Stimulated activated CD4-positive, alpha-beta T cell treated with anti-CD3 and anti-CD28 coated beads, Interleukin-2, amount 100 ng/mL, for 24 hours (primary cell): ENCODE data around the gene PLPP6.
A peak's percentile ranks its signal among the peaks of the same experiment; 100 is the strongest.
"Not testable (repeated sequence)": the region's sequence is repeated elsewhere in the genome, so short reads cannot be mapped to it uniquely, and the experiment has no call there.

ENCODE experiments used
- DNase-seq, 2 donors: peaks; one replicate each; pipeline ENCODE4 v3.0.0-alpha.2; 2020

Gene PLPP6

DNA sequence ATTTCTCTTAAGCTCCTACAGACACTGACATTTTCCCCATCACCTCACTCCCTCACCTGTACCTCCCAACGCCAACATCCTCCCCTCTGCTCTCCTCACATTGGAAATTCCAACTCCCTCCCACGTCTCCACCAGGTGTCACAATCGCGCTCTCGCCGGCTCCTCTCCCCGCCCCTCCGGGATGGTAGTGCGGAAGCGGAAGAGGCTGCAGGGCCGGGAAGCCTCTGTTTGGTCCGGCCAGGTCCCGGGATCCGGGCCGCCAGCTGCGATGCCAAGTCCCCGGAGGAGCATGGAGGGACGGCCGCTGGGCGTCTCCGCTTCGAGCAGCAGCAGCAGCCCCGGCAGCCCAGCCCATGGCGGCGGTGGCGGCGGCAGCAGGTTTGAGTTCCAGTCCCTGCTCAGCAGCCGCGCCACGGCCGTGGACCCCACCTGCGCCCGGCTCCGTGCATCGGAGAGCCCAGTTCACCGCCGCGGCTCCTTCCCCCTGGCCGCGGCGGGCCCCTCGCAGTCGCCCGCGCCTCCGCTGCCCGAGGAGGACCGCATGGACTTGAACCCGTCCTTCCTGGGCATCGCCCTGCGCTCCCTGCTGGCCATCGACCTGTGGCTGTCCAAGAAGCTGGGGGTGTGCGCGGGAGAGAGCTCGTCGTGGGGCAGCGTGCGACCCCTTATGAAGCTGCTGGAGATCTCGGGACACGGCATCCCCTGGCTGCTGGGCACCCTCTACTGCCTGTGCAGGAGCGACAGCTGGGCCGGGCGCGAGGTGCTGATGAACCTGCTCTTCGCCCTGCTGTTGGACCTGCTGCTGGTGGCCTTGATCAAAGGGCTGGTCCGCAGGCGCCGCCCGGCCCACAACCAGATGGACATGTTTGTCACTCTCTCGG is at the start of gene PLPP6:
Gene PLPP6, plus strand, starts transcription at position 187 of the 881 bp plus-strand sequence. Its CDS starts 82 bp downstream, at position 269.
- DNase-seq, result peak; percentile 79

DNA sequence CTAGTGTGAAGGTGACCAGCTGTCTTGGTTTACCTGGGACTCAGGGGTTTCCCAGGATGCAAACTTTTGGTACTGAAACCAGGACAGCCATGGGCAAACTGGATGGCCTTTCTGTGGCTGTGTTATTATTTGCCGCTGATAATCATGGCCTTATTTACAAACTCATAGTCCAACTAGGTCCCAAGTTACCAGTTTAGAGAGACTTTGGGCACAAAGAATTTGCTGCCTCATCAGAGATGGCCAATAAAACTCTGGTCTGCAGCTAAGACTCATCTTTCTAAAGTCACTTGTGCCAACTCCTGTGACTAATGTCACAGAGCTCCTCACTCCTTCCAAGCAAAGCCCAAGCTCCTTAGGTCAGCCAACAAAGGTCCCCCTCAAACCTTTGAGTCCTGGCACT is 47.5 kb upstream of the PLPP6 start:
- no peak for DNase-seq

DNA sequence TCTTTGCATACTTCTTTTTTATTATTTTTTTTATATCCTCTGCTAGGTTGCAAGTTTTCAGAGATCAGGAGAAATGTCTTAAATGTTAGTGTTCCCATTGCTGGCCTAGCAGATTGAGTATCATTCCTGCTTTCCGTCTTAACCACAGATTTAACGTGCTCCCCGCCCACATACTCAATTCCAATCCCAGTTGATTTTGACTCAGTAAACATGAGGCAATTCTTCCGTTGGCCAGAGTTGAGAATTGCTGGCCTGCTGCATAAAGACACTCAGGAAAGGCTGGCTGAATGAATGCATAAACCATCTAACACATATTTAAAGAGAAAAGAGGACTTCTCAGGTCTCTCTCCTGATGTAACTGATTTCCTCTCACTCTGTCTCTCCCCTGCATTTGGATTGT is 46.8 kb upstream of the PLPP6 start:
- DNase-seq, result no peak

DNA sequence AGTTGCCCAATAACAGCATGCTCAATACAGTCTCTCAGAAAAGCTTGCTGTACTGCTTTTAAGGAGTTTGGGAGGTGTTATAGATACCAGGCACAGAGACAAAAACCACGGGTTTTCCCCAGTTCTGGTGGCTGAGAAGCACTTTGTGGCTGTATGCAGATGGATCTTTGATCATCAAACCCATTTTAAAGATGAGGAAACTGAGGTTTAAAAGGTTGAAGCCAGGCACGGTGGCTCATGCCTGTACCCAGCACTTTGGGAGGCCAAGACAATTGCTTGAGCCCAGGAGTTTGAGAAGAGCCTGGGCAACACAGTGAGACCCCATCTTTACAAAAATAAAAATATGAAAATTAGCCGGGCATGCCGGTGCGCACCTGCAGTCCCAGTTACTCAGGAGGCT is 46.3 kb upstream of the PLPP6 start:
- DNase-seq, result no peak

DNA sequence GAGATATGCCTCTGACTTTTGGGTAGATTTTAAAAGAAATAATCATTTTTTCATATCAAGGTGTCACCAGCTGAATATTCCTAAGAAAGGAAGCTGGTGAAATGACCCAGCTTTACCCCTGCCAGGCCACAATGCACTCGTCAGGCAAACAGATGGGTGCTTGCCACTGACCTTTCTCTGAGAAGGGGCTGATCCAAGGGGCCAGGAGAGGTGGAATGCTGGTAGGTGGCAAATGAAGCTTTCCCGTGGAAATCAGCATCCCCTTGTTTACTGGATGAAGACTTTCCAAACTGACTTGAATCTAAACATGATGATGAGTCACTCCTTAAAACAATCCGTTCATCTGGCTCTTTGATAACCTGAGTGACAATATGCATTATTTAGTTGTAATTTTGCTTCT is 44.3 kb upstream of the PLPP6 start:
- no peak for DNase-seq

DNA sequence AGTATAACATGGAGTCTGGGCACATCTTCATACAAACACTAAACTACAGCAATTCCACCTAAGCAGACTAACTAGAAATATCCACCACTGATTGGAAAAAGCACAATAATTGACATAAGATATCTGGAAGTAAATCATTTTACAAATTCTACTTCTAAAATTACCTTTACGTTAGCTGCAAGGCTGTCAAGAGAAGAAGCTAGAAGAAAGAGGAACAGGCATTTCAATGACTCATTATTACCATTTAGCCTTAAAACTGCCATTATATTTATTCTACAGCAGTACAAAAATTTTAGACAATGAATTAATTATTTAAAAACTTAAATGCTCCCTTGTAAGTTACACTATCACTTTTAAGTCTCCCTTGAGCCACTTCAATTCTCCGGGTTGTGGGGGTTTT is 43.4 kb upstream of the PLPP6 start:
- DNase-seq, result no peak

DNA sequence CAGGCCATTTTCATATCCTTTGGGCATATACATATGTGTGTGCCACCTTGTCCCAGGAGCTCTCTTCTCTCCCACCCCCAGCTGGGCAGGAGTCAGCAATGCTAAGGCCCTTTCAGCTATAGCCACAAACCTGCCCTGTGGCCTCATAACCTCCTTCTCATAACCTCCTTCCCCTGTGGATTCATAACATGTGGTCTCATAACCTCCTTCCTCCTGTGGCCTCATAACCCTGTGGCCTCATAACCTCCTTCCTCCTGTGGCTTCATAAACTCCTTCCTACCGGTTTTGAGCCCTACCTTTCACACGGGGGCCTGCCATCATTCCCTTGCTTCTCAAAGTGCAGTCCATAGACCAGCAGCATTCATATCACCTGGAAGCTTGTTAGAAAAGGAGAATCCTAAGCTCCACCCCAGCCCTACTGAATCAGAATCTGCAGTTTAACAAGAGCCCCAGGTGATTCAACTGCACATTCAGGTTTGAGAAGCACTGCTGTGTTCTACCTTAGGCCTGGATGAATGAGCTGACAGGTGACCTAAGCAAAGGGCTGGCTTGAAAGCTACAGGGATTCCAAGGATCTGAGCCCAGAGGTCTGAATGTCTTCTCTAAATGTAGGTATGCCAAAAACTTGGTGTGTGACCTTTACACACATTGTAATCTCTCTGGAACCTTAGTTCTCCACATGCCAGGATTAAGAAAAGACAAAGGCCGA is 41.9 kb upstream of the PLPP6 start:
- no peak for DNase-seq

DNA sequence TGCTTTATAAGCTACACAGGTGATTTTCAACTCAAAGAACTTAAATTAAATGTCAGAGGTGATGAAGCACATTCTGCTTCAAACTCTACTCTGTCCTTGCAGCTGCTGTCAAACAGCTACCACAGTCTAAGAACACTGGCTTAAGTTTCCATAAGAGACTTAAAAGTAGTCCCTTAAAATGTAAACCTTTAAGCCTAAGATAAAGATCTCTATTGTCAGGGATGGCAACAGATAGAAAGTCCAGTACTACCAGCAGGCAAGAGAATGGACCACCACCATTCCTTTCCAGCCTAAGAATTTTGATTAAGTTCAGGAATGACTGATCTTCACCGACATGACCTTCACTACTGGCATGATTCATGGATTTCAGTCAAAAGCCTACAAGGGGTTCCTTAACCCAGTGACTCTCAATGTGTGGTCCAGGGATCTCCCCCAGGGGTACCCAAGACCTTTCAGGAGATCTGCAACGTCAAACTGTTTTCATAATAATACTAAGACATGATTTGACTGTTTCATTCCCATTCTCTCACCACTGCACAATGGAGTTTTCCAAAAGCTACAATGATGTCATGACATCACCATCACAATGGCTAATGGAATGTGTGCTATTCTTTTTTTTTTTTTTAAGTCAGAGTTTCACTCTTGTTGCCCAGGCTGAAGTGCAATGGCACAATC is 41.1 kb upstream of the PLPP6 start:
- no peak for DNase-seq

DNA sequence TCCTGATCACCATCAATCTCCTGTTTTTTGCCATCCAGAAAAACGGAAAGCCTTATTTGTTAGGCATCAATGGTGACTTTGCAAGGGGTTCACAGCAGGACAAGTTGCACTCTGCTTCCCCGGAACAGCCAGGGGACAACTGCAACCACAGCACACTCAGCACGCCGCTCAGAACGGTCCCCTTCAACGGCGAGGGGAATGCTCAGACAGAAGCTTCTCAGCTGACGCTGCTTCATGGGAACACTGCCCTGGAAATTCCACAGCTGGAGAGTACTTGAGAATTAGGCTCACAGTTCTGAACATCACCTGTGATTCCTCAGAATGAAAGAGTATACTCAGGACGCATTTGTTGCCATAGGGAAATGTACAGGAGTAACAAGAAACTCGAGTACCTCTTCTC is 40.1 kb upstream of the PLPP6 start:
- DNase-seq, result no peak

DNA sequence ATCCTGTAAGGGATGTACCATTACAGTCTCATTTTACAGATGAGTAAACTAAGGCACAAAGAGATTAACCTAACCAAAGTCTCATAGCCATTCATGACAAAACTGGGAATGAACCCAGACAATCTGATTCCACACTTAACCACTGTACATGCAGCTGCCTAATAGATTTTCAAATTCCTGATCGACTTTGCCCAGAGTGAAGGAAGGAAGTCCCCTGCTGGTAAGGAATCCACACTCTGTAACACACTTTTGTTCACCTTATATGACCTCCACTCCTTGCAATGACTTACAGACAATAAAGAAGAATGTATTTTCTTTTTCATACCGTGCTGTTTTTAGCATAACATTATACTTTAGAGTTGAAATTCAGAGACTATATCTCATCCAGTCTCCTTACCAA is 31.3 kb upstream of the PLPP6 start:
- DNase-seq, result no peak

DNA sequence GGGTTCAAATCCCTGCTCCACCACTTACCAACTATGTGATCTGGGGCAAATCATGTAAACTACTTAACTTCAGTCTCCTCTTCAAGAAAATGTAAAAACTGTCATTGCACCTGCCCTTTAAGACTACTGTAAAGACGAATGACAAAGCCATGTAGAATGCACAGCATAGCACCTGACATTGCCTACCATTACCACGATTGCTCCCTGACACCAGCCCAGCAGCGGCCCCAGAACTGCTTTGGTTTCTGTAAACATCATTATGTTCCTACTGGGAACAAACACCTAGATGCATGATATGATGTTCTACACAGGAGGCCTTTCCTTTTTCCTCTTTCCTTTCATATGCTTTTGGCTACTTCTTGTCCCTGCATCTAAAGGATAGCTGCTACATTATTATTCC is 23.1 kb upstream of the PLPP6 start:
- no peak for DNase-seq

DNA sequence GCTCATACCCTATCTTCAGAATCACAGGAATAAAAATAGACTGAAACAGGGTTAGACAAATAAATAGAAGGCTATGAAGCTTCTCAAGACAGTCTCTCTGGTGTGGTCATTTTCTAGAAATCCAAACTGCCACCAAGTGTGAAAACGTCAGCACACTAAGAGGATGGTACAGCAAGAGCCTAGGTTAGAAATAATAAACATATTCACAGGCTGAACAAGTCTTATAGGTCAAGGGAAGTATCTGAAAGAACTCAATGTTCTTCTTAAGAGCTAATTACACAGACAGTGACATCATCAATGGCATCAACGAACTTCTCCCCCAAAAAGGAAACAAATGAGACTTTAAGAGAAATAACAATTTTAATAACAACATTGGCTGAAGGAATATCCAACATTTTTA is 22.7 kb upstream of the PLPP6 start:
- DNase-seq, result no peak

DNA sequence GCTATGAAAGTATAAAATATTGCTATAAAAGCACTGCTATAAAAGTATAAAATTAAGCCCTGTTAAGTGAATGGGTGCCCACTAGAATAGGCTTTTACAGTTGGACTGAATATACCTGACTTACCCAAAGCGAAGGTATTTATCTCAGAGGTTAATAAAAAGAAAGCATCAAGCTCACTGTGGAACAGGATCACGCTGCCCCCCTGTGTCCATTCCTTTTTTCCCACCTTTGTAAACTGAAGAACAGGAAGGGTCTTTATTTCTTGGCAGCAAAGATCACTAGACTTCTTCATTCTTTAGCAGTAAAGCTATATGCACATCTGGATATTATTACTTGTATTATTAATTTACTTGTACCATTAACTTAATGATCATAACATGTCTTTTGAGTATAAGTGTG is 22.1 kb upstream of the PLPP6 start:
- DNase-seq, result peak; percentile 34 to 46

DNA sequence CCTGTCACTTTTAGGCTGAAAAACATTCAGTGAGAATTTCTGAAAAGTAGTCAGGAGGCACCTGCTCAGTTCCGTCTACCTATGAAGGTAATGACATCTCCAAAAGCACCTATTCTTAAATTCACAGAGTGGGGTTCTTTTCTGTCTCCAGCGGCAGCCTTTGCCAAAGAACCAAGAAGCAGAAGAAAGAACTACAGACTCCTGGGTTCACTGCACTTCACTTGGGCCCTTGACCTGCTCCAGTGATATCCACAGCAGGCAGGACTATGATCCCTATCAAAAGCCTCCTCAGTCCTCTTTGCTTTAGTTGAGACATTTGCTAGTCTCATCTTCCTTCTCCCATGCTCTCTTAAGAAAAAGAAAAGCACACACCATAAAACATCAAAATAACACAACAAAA is 19.7 kb upstream of the PLPP6 start:
- DNase-seq, result no peak

DNA sequence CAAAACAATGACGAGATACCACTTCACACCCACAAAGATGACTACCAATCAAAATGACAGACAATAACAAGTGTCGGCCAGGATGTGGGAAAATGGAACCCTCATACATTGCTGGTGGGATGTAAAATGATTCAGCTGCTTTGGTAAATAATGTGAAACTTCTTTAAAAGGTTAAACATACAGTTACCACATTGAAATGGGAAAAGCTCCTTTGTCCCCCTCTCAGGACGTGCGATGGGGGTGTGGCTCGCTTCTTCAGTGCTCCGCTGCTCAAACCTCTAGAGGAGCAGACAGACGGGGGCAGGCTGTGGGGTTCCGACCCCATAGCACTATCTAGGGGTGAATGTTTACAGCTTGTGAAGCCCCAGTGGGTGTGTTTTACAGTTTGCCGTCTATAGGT is 8.0 kb upstream of the PLPP6 start:
- no peak for DNase-seq

DNA sequence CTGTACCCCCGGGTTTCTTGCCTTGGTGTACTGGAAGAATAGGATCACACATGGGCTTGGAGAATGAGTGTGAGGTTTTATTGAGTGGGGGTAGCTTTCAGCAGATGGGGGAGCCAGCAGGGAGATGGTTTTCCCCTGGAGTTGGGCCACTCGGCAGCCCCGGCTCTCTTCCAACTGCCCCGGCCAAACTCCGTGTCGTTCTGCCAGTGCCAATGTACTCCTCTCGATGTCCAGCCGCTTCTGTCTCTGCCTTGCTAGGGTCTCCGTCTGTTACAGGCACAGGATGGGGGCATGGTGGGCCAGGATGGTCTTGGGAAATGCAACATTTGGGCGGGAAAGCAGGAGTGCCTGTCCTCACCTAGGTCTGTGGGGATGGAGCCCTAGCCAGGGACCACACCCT is 7.6 kb upstream of the PLPP6 start:
- no peak for DNase-seq

DNA sequence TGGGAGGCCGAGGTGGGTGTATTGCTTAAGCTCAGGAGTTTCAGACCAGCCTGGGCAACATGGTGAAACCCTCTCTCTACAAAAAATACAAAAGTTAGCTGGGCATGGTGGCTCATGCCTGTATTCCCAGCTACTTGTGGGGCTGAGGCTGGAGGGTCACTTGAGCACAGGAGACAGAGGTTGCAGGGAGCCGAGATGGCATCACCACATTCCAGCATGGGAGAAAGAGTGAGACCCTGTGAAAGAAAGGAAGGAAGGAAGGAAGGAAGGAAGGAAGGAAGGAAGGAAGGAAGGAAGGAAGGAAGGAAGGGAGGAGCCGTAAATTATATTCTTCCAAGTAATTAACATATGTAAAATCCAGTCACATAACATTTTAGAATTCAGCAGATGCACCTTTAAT is 5.9 kb upstream of the PLPP6 start:
- not testable (repeated sequence) for DNase-seq

DNA sequence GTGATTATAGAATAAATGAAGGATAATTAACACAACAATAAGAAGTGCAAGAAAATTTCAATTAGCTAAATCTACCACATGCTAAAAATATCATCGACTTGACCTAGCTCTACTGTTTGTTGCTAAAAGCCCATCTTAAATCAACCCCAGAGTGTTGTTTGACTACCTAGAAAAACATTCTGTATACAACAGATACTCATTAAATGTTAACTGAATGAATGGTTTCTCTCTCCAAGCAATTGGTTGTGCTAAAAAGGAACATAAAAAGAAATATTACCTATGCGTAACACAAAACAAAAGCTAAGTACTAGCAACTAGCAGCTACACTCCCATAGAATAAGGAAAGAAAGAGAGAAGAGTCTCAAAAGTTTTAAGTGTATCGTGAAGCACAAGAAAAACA is 5.5 kb upstream of the PLPP6 start:
- no peak for DNase-seq

DNA sequence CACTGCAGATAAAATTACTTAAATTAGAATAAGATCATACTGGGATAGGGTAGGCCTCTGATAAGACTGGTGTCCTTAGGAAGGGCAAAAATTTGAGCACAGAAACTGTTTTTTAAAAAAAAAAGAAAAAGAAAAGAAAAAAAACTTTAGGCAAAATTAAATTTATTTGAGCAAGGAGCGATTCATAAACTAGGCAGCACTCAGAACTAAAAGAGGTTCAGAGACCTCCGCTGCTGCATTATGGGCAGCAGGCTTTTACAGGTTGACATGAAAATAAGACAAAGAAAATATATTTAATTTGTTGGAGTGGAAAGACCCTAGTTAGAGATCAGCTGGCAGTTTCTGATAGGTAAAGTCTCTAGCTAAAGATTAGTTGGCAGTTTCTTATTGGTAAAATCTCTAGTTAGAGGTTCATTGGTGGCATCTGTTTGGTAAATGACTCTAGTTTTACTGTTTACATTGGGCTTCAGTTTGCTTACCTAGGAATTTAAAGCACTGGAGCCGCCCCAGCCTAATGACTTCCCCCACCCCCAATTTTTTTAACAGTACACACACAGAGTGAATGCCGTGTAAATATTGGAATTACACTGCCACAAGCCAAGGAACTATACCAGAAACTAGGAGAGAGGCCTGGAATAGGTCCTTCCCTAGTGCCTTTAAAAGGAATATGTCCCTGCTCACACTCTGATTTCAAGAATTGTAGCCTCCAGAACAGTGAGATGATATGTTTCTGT is 4.5 kb upstream of the PLPP6 start:
- DNase-seq, result no peak

DNA sequence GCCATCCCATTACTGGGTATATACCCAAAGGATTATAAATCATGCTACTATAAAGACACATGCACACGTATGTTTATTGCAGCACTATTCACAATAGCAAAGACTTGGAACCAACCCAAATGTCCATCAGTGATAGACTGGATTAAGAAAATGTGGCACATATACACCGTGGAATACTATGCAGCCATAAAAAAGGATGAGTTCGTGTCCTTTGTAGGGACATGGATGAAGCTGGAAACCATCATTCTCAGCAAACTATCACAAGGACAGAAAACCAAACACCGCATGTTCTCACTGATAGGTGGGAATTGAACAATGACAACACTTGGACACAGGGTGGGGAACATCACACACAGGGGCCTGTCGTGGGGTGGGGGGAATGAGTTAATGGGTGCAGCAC is 1.4 kb upstream of the PLPP6 start:
- not testable (repeated sequence) for DNase-seq

DNA sequence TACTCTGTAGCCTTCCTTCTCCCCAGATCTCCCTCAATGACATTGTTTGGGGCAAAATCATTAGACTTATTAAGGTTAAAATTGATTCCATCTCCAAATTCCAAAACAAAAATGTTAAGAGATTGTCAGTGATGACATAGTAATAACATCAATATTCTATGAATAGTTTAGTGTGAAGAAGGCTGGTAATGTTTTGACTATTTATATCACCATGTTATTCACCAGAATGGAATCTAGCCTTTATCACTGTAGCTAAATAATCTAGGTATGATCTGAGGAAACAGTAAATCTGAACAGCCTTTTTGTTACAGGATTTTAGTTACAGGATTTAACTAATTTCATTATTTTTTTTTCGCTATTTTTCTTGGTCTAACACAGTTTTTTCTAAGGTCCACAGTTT is 929 bp upstream of the PLPP6 start:
- no peak for DNase-seq

DNA sequence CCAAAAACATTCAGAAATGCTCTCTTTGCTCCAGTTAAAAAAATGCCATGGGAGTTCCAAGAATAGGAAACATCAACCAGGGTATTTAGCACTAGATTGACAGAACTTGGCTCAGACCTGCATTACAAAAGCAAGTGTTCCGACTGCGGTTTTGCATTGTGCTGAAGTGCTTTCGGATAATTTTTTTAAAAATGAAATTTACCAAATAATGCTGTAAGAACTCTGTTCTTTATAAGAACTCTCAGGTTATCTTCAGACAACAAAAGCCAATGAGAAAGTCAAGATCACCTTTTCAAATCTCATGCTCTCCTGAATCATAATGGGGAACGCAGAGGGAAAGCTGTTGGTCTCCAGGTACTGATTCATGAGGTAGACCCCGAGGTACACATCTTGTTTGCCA is 483 bp upstream of the PLPP6 start:
- no peak for DNase-seq
